Pericardium fibroblast (primary cell): ENCODE results near the gene MYORG. TPM values are rescaled to one million over a fixed set of nuclear protein-coding genes. Genes with fewer than 3 reads are reported as not detected.

ENCODE experiments used
- total RNA-seq: library from RNA; depleted of rRNA; stranded (reverse); fragments of >200 nt; gene quantifications from 2 replicates; pipeline ENCODE4 v1.2.3, GENCODE V29; 2015

MYORG gene
- 0.94 and 2.9 TPM in 2 replicates for total RNA-seq

GRCh38 chr9:34376596-34377403 is at the start of gene MYORG:
MYORG (minus strand) TSS chr9:34376898; CDS start chr9:34372943, 3,955 bp downstream.

GRCh38 chr9:34328987-34329832 is 47.5 kb downstream of the MYORG start, which contains the start of the genes KIF24 and NUDT2:
KIF24 (minus strand) TSS chr9:34329268; CDS start chr9:34311346, 17,922 bp downstream.
NUDT2 (plus strand) TSS chr9:34329569; CDS start chr9:34339040, 9,471 bp downstream.

Other genes starting within 250 kb of the MYORG start
- gene UBAP1, start 197.9 kb downstream of the MYORG start, total RNA-seq, result 22.6 and 31.4 TPM in 2 replicates
- 0.09 and 0.70 TPM in 2 replicates for gene KIF24, start 47.6 kb downstream of the MYORG start, total RNA-seq
- gene NUDT2, start 47.3 kb downstream of the MYORG start, total RNA-seq, result 20.9 and 27.3 TPM in 2 replicates
- 8.5 and 10.6 TPM in 2 replicates for gene FAM219A, start 81.7 kb upstream of the MYORG start, total RNA-seq
- gene DNAI1, start 81.9 kb upstream of the MYORG start, total RNA-seq, result not detected in 2 replicates
- gene ENHO, start 146.1 kb upstream of the MYORG start, total RNA-seq, result not detected in 2 replicates
- 0.51 and 9.9 TPM in 2 replicates for gene CNTFR, start 212.8 kb upstream of the MYORG start, total RNA-seq
- 28.8 and 32.9 TPM in 2 replicates for gene RPP25L, start 235.2 kb upstream of the MYORG start, total RNA-seq
- gene DCTN3, start 243.6 kb upstream of the MYORG start, total RNA-seq, result 129 and 185 TPM in 2 replicates